HEK293 (cell line): ENCODE measurements around the gene GPR84.

Experiments used
- CTCF ChIA-PET: fragments of 350-600 bp; formaldehyde crosslinking; extraction: SDS; loops from one replicate; lab custom pipeline; 2021; ENCODE audit warnings: antibody characterized with exemption; lab: Yijun Ruan, JAX
- POLR2A ChIA-PET: fragments of 300-600 bp; formaldehyde crosslinking; extraction: SDS; loops from one replicate; lab custom pipeline; 2020; ENCODE audit warnings: antibody characterized with exemption, inconsistent platforms; lab: Yijun Ruan, JAX
- H3K27ac ChIP-seq: fragments of 200-500 bp; sonication (Bioruptor generic); 2 replicates; pipeline ENCODE4 v1.5.1; 2014; ENCODE audit warnings: low read depth, low read length, control low read depth, inconsistent platforms; ENCODE audit errors: extremely low read depth
- H3K36me3 ChIP-seq, 2 experiments: fragments of 200-500 bp in 1 of 2; sonication (Bioruptor generic) in 1 of 2; 1 replicate in 1 of 2; 2 replicates in 1 of 2; pipeline ENCODE4 v1.5.1; 2014 to 2017; ENCODE audit warnings: inconsistent platforms in 2 of 2, low read length in 2 of 2; ENCODE audit not compliant: control insufficient read depth in 2 of 2, insufficient read depth in 1 of 2
- H3K4me1 ChIP-seq: fragments of 200-500 bp; sonication (Bioruptor generic); 2 replicates; pipeline ENCODE4 v1.5.1; 2014; ENCODE audit warnings: mild to moderate bottlenecking, low read length, inconsistent platforms; ENCODE audit not compliant: control insufficient read depth, insufficient read depth
- H3K4me3 ChIP-seq: 2 replicates; pipeline ENCODE4 v1.5.1; 2011; ENCODE audit warnings: low read depth, mild to moderate bottlenecking, control low read depth, low read length, moderate library complexity
- H3K9me3 ChIP-seq: fragments of 200-500 bp; sonication (Bioruptor generic); 2 replicates; pipeline ENCODE4 v1.5.1; 2014; ENCODE audit warnings: low read depth, low read length, inconsistent platforms; ENCODE audit not compliant: control insufficient read depth, insufficient read depth
- GLIS2 ChIP-seq: fragments of 450-650 bp; formaldehyde crosslinking; IDR thresholded peaks from 2 replicates; pipeline ENCODE4 v1.5.1; 2016; ENCODE audit warnings: missing biosample characterization, missing genetic modification characterization
- RBAK ChIP-seq: fragments of 450-650 bp; formaldehyde crosslinking; IDR thresholded peaks from 2 replicates; pipeline ENCODE4 v1.5.1; 2016; ENCODE audit warnings: missing biosample characterization, missing genetic modification characterization
- ZBTB17 ChIP-seq: fragments of 450-650 bp; formaldehyde crosslinking; IDR thresholded peaks from 2 replicates; pipeline ENCODE4 v1.5.1; 2016; ENCODE audit warnings: missing biosample characterization, missing genetic modification characterization
- ZBTB48 ChIP-seq: fragments of 450-650 bp; formaldehyde crosslinking; IDR thresholded peaks from 2 replicates; pipeline ENCODE4 v1.5.1; 2016; ENCODE audit warnings: missing biosample characterization, missing genetic modification characterization
- ZBTB8A ChIP-seq: fragments of 450-650 bp; formaldehyde crosslinking; IDR thresholded peaks from 2 replicates; pipeline ENCODE4 v1.5.1; 2016; ENCODE audit warnings: missing biosample characterization, missing genetic modification characterization
- ZEB2 ChIP-seq: fragments of 450-650 bp; formaldehyde crosslinking; IDR thresholded peaks from 2 replicates; pipeline ENCODE4 v1.5.1; 2016; ENCODE audit warnings: missing biosample characterization, missing genetic modification characterization
- ZIC2 ChIP-seq: fragments of 450-650 bp; formaldehyde crosslinking; IDR thresholded peaks from 2 replicates; pipeline ENCODE4 v1.5.1; 2016; ENCODE audit warnings: missing biosample characterization, missing genetic modification characterization
- ZNF2 ChIP-seq: fragments of 450-650 bp; formaldehyde crosslinking; IDR thresholded peaks from 2 replicates; pipeline ENCODE4 v1.5.1; 2016; ENCODE audit warnings: missing biosample characterization, missing genetic modification characterization
- ZNF292 ChIP-seq: fragments of 450-650 bp; formaldehyde crosslinking; IDR thresholded peaks from 2 replicates; pipeline ENCODE4 v1.5.1; 2016; ENCODE audit warnings: low read depth, missing biosample characterization, missing genetic modification characterization, borderline replicate concordance
- ZNF366 ChIP-seq: fragments of 450-650 bp; formaldehyde crosslinking; conservative IDR thresholded peaks from 2 replicates; pipeline ENCODE4 v1.5.1; 2016; ENCODE audit warnings: missing biosample characterization, missing genetic modification characterization
- ZNF433 ChIP-seq: fragments of 450-650 bp; formaldehyde crosslinking; IDR thresholded peaks from 2 replicates; pipeline ENCODE4 v1.5.1; 2016; ENCODE audit warnings: missing biosample characterization, missing genetic modification characterization, low read depth
- ZNF548 ChIP-seq: fragments of 450-650 bp; formaldehyde crosslinking; IDR thresholded peaks from 2 replicates; pipeline ENCODE4 v1.5.1; 2016; ENCODE audit warnings: missing biosample characterization, missing genetic modification characterization
- ZNF600 ChIP-seq: fragments of 450-650 bp; formaldehyde crosslinking; IDR thresholded peaks from 2 replicates; pipeline ENCODE4 v1.5.1; 2016; ENCODE audit warnings: missing biosample characterization, missing genetic modification characterization
- ZSCAN23 ChIP-seq: fragments of 450-650 bp; formaldehyde crosslinking; IDR thresholded peaks from 2 replicates; pipeline ENCODE4 v1.5.1; 2016; ENCODE audit warnings: missing biosample characterization, missing genetic modification characterization
- TF ChIP-seq, protein P1 (sequence below): fragments of 450-650 bp; formaldehyde crosslinking; IDR thresholded peaks from 2 replicates; pipeline ENCODE4 v1.5.1; 2016; ENCODE audit warnings: missing biosample characterization, missing genetic modification characterization
- TF ChIP-seq, protein P2 (sequence below): fragments of 450-650 bp; formaldehyde crosslinking; IDR thresholded peaks from 2 replicates; pipeline ENCODE4 v1.5.1; 2016; ENCODE audit warnings: missing biosample characterization, missing genetic modification characterization
- TF ChIP-seq, protein P3 (sequence below): fragments of 450-650 bp; formaldehyde crosslinking; IDR thresholded peaks from 2 replicates; pipeline ENCODE4 v1.5.1; 2016; ENCODE audit warnings: missing biosample characterization, missing genetic modification characterization
- TF ChIP-seq, protein P4 (sequence below): fragments of 450-650 bp; formaldehyde crosslinking; IDR thresholded peaks from 2 replicates; pipeline ENCODE4 v1.5.1; 2017; ENCODE audit warnings: missing biosample characterization, missing genetic modification characterization
- TF ChIP-seq, protein P5 (sequence below): fragments of 450-650 bp; IDR thresholded peaks from 2 replicates; pipeline ENCODE4 v1.5.1; 2018; ENCODE audit warnings: missing biosample characterization, missing genetic modification characterization

GPR84 gene

DNA sequence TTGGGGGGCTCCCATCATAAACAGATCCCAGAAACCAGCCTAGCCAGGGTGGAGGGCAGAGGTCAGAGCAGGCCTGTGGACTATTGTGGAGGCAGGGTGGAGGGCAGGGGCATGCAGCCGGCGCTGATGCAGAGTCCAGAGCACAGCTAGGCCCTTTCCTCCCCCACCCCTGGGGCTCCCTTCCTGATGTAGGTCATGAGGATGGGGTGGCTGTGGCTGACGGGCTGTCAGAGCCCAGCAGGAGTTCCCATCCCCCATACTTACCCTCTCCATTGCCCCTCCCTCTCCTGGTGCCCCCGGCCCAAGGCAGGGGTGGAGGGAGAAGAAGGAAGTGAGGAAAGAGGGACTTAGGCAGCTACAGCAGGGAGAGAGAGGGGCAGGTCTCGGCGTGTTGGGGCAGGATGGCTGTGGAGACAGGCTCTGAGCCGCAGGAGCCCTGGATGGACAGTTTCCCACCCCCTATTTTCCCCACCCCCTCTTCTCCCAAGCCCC lies 25.9 kb upstream of the GPR84 start (continued):
- TF ChIP-seq, protein P1, sequence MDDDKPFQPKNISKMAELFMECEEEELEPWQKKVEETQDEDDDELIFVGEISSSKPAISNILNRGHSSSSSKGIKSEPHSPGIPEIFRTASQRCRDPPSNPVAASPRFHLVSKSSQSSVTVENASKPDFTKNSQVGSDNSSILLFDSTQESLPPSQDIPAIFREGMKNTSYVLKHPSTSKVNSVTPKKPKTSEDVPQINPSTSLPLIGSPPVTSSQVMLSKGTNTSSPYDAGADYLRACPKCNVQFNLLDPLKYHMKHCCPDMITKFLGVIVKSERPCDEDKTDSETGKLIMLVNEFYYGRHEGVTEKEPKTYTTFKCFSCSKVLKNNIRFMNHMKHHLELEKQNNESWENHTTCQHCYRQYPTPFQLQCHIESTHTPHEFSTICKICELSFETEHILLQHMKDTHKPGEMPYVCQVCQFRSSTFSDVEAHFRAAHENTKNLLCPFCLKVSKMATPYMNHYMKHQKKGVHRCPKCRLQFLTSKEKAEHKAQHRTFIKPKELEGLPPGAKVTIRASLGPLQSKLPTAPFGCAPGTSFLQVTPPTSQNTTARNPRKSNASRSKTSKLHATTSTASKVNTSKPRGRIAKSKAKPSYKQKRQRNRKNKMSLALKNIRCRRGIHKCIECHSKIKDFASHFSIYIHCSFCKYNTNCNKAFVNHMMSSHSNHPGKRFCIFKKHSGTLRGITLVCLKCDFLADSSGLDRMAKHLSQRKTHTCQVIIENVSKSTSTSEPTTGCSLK, result no peak
- no peak for TF ChIP-seq RBAK (tag by site-specific recombination)
- no peak for TF ChIP-seq ZNF292 (tag by site-specific recombination)
- TF ChIP-seq, protein P2, sequence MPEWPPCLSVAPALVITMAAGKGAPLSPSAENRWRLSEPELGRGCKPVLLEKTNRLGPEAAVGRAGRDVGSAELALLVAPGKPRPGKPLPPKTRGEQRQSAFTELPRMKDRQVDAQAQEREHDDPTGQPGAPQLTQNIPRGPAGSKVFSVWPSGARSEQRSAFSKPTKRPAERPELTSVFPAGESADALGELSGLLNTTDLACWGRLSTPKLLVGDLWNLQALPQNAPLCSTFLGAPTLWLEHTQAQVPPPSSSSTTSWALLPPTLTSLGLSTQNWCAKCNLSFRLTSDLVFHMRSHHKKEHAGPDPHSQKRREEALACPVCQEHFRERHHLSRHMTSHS (tag by site-specific recombination), result no peak
- TF ChIP-seq, protein P3, sequence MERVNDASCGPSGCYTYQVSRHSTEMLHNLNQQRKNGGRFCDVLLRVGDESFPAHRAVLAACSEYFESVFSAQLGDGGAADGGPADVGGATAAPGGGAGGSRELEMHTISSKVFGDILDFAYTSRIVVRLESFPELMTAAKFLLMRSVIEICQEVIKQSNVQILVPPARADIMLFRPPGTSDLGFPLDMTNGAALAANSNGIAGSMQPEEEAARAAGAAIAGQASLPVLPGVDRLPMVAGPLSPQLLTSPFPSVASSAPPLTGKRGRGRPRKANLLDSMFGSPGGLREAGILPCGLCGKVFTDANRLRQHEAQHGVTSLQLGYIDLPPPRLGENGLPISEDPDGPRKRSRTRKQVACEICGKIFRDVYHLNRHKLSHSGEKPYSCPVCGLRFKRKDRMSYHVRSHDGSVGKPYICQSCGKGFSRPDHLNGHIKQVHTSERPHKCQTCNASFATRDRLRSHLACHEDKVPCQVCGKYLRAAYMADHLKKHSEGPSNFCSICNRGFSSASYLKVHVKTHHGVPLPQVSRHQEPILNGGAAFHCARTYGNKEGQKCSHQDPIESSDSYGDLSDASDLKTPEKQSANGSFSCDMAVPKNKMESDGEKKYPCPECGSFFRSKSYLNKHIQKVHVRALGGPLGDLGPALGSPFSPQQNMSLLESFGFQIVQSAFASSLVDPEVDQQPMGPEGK (tag by site-specific recombination), result peak; percentile 58

DNA sequence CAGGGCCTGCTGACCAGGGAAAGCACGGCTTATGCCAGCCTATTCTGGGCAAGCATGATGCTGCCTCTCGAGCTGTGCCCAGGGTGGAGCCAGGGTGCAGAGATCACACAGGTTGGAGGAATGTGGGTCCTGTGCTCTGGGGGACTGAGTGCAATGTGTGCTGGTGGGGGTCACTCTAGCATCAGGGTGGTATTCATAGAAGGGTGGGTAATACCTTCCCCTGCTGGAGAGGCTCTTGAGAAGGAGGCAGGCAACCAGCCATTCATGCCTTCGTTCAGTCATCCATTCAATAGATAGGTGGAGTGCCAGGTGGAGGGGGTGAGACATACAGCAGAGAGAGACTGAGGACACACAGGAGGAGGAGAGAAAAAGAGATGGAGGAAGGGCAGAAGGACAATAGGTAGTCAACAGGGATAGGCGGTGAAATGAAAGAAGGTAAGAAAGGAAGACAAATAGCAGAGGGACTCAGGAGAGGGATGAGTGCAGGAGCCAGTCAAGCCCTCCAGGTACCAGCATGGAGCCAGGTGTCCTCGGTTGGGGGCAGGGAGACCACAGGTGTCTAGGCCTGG lies 25.4 kb upstream of the GPR84 start:
- H3K36me3 ChIP-seq, result peaks cover 0 to 5% of the 10 kb centered on the region in 2 experiments; a peak in 1 of 3 replicates
- peaks cover 27% of the 10 kb centered on the region for H3K4me1 ChIP-seq
- H3K4me3 ChIP-seq, result no peak overlapping the region
- H3K27ac ChIP-seq, result no peak overlapping the region
- no peaks in the 10 kb centered on the region for H3K9me3 ChIP-seq
- ChIA-PET POLR2A (no interaction called here), CTCF (interaction anchor here (4.3 to 4.8 kb wide), 2 partner anchors 9 to 49 kb away, joined by 52 to 61 read pairs; no protein-coding TSS in a partner anchor)
- TF ChIP-seq ZNF548 (no peak), ZEB2 (0 out of 2 replicates have a peak, but pooled peaks have one; percentile 40), ZBTB17 (tag by site-specific recombination) (peak; percentile 62; the same call in 1 of the 2 replicates), ZNF600 (tag by site-specific recombination) (no peak), ZNF433 (tag by site-specific recombination) (no peak), ZNF366 (tag by site-specific recombination) (peak; percentile 84)
- TF ChIP-seq, protein P4, sequence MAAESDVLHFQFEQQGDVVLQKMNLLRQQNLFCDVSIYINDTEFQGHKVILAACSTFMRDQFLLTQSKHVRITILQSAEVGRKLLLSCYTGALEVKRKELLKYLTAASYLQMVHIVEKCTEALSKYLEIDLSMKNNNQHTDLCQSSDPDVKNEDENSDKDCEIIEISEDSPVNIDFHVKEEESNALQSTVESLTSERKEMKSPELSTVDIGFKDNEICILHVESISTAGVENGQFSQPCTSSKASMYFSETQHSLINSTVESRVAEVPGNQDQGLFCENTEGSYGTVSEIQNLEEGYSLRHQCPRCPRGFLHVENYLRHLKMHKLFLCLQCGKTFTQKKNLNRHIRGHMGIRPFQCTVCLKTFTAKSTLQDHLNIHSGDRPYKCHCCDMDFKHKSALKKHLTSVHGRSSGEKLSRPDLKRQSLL (tag by site-specific recombination), result peak; percentile 64; the same call in 1 of the 2 replicates

DNA sequence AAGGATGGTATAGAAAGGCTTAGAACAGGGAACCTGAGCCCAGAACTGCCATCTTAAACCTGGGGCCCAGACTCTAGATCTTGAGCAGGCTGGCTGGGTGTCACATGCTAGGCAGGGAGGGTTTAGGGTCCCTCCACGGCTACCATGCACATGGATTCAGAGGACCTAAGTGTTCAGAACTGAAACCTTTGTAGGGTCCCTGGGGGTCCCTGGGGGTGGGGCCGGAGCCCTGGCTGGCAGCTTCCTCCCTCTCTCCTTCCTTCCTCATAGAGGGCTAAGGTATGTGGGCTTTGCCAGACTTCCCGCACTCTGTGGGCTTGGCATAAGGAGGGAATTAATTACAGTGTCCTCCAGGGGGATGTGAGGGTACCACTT lies 24.8 kb upstream of the GPR84 start:
- Histone ChIP-seq H3K4me3 (no peak overlapping the region), H3K4me1 (peaks cover 27% of the 10 kb centered on the region), H3K36me3 (peaks cover 0 to 7% of the 10 kb centered on the region in 2 experiments; a peak in 1 of 3 replicates), H3K9me3 (no peaks in the 10 kb centered on the region), H3K27ac (peak overlapping the region; percentile 42)
- TF ChIP-seq ZIC2 (no peak), ZBTB8A (0 out of 2 replicates have a peak, but pooled peaks have one; percentile 4), GLIS2 (tag by site-specific recombination) (no peak), ZNF2 (tag by site-specific recombination) (no peak), ZBTB48 (tag by site-specific recombination) (peak; percentile 44; the same call in 1 of the 2 replicates), ZSCAN23 (no peak)
- TF ChIP-seq, protein P5, sequence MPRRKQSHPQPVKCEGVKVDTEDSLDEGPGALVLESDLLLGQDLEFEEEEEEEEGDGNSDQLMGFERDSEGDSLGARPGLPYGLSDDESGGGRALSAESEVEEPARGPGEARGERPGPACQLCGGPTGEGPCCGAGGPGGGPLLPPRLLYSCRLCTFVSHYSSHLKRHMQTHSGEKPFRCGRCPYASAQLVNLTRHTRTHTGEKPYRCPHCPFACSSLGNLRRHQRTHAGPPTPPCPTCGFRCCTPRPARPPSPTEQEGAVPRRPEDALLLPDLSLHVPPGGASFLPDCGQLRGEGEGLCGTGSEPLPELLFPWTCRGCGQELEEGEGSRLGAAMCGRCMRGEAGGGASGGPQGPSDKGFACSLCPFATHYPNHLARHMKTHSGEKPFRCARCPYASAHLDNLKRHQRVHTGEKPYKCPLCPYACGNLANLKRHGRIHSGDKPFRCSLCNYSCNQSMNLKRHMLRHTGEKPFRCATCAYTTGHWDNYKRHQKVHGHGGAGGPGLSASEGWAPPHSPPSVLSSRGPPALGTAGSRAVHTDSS (tag by site-specific recombination), result no peak
- CTCF ChIA-PET, result no interaction called here
- POLR2A ChIA-PET, result no interaction called here
